HUES64 (cell line): ENCODE results near the gene CATSPERE. TPM values are rescaled to one million over a fixed set of nuclear protein-coding genes. Genes with fewer than 3 reads are reported as not detected.

ENCODE experiments used
- H3K27ac ChIP-seq: 2 replicates; pipeline ENCODE4 v1.7.0; 2013; ENCODE audit warnings: low read depth, low read length, inconsistent platforms
- H3K27me3 ChIP-seq: 2 replicates; pipeline ENCODE4 v1.6.1; 2013; ENCODE audit warnings: mild to moderate bottlenecking, low read length; ENCODE audit not compliant: insufficient read depth
- H3K36me3 ChIP-seq: 2 replicates; pipeline ENCODE4 v1.6.1; 2013; ENCODE audit warnings: mild to moderate bottlenecking, low read length; ENCODE audit not compliant: insufficient read depth
- H3K4me1 ChIP-seq: 2 replicates; pipeline ENCODE4 v1.6.1; 2013; ENCODE audit warnings: mild to moderate bottlenecking, low read length, moderate library complexity; ENCODE audit not compliant: insufficient read depth
- H3K4me3 ChIP-seq: 2 replicates; pipeline ENCODE4 v1.5.1; 2013; ENCODE audit warnings: mild to moderate bottlenecking, low read length, moderate library complexity
- H3K9ac ChIP-seq: 2 replicates; pipeline ENCODE4 v1.6.1; 2013; ENCODE audit warnings: mild to moderate bottlenecking, low read depth, low read length
- H3K9me3 ChIP-seq: 2 replicates; pipeline ENCODE4 v1.6.1; 2013; ENCODE audit warnings: low read depth, low read length; ENCODE audit not compliant: insufficient read depth
- WGBS: fragments of 150-250, 120-280 bp; methylation state at CpG from one replicate; pipeline ENCODE4 v1.1.7; 2013; ENCODE audit warnings: missing lambda C conversion rate; 5-methylcytosine and 5-hydroxymethylcytosine counted together
- polyA plus RNA-seq, 2 experiments: library from polyadenylated mRNA; stranded (reverse); fragments of 50-300 nt; gene quantifications; one replicate each; pipeline ENCODE4 v1.2.3, GENCODE V29; 2013

CATSPERE gene
- polyA plus RNA-seq (2013, experiment 1 of 2), result not detected
- not detected for polyA plus RNA-seq (2013, experiment 2 of 2)

DNA sequence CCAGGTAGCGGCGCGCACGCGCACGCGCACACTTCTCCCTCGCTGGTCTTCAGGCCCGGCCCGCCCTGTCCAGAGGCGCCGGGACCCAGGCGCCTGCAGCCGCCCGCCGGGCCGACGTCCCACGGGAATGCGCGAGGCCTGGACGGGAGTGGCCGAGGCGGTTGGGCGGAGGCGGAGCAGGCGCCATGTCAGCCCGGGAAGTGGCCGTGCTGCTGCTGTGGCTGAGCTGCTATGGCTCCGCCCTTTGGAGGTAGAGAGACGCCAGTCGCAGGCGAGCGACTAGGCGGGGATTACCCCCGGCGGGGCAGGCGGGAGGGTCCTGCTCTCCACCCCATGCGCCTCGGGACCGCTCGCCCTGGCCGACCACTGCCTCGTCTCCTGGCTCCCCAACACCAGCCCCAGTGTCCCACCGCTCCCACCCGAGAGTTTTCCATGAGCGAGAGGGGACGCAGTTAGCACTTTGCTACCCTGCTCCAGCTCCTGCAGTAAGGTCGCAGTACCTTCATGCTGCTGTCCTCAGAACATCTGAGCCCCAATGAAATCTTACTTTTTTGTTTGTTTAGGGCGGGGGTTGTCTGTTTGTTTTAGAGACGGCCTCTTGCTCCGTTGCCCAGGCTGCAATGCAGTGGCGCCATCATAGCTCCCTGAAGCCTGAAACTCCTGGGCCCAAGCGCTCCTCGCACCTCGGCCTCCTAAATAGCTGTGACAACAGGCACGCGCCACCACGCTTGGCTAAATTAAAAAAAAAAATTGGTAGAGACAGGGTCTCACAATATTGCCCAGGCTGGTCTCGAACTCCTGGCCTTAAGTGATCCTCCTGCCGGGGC, at the start of gene CATSPERE:
Gene CATSPERE, plus strand, starts transcription at position 29 of the 827 bp plus-strand sequence. Its CDS starts 157 bp downstream, at position 186.
- Histone ChIP-seq H3K9ac (peak within 1 kb of the TSS; percentile 74), H3K4me1 (peaks cover under 1% of the 10 kb centered on the region), H3K27me3 (no peaks in the 10 kb centered on the region), H3K27ac (peak within 1 kb of the TSS; percentile 70), H3K36me3 (no peaks in the 10 kb centered on the region), H3K4me3 (peak within 1 kb of the TSS; percentile 55), H3K9me3 (peaks cover 12% of the 10 kb centered on the region; the same call in 1 of the 2 replicates)
- WGBS, result 95% methylated on average over 61 of the region's 61 CpGs

DNA sequence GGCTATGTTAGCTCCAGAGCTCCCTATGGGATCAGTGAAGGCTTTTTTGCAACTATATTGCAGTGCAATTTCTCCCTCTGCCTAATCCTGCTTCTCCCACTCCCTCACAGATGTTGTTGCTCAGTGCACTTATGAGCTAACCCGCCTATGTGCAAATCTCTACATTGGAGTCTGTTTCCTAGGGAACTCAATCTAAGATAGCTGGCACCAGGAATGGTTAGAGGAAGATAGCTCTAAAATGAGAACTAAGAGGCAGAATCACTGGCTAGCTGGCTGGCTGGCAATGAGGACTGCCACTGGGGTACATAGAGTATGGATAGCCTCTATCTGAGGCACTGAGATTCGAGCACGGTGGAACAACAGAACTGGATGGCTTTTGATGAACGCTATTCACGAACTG, 48.9 kb upstream of the CATSPERE start:
- 96% methylated on average over 5 of the region's 5 CpGs for WGBS
- H3K9me3 ChIP-seq, result no peaks in the 10 kb centered on the region
- H3K4me1 ChIP-seq, result peaks cover 13% of the 10 kb centered on the region
- H3K27ac ChIP-seq, result no peak overlapping the region
- peaks cover 97% of the 10 kb centered on the region for H3K36me3 ChIP-seq
- H3K9ac ChIP-seq, result no peak overlapping the region
- H3K27me3 ChIP-seq, result no peaks in the 10 kb centered on the region
- no peak overlapping the region for H3K4me3 ChIP-seq

GRCh38 chr1:244413736-244414135, 47.3 kb upstream of the CATSPERE start:
- Histone ChIP-seq H3K9me3 (no peaks in the 10 kb centered on the region), H3K9ac (no peak overlapping the region), H3K4me3 (no peak overlapping the region), H3K27me3 (no peaks in the 10 kb centered on the region), H3K4me1 (peaks cover 13% of the 10 kb centered on the region), H3K36me3 (peaks cover 97% of the 10 kb centered on the region), H3K27ac (no peak overlapping the region)
- 95% methylated on average over 3 of the region's 3 CpGs for WGBS

DNA sequence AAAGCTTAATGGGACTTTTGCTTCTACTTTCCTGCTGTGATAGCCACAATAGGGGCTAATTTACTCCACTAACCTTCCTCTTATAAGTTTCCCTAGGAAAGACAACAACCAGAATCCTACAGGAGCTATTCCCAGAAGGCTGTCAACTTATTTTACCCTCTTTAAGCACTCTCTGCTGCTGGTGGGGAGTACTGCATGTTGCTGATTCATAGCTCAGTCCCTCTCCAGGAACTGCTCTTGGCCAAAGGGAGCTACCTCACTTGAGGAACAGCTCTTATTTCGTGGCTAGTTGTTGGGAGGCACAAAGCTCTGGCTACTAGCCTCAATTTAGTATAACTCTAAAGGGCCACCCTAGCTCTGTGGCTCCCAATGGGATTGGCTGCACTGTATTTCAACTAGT, 46.5 kb upstream of the CATSPERE start:
- H3K27ac ChIP-seq, result no peak overlapping the region
- no peak overlapping the region for H3K4me3 ChIP-seq
- H3K4me1 ChIP-seq, result peaks cover 10% of the 10 kb centered on the region
- 85% methylated on average over 1 of the region's 1 CpG for WGBS
- no peak overlapping the region for H3K9ac ChIP-seq
- H3K9me3 ChIP-seq, result no peaks in the 10 kb centered on the region
- H3K36me3 ChIP-seq, result peaks cover 98% of the 10 kb centered on the region
- H3K27me3 ChIP-seq, result no peaks in the 10 kb centered on the region

GRCh38 chr1:244419024-244419423, 42.0 kb upstream of the CATSPERE start:
- Histone ChIP-seq H3K9ac (no peak overlapping the region), H3K27ac (no peak overlapping the region), H3K4me3 (no peak overlapping the region), H3K27me3 (no peaks in the 10 kb centered on the region), H3K9me3 (no peaks in the 10 kb centered on the region), H3K36me3 (peaks cover 99% of the 10 kb centered on the region), H3K4me1 (peaks cover 4% of the 10 kb centered on the region; the same call in 1 of the 2 replicates)
- 94% methylated on average over 4 of the region's 4 CpGs for whole genome bisulfite sequencing

- H3K9me3 ChIP-seq, result no peaks in the 10 kb centered on the region
- peaks cover 88% of the 10 kb centered on the region for H3K36me3 ChIP-seq
- WGBS, result 100% methylated on average over 1 of the region's 1 CpG
- no peaks in the 10 kb centered on the region for H3K4me1 ChIP-seq
- no peak overlapping the region for H3K27ac ChIP-seq
- no peaks in the 10 kb centered on the region for H3K27me3 ChIP-seq
- no peak overlapping the region for H3K4me3 ChIP-seq
- H3K9ac ChIP-seq, result no peak overlapping the region
Observed at GRCh38 chr1:244422174-244422573, 38.9 kb upstream of the CATSPERE start.

GRCh38 chr1:244424649-244425334, 36.3 kb upstream of the CATSPERE start:
- Histone ChIP-seq H3K4me1 (no peaks in the 10 kb centered on the region), H3K27me3 (no peaks in the 10 kb centered on the region), H3K4me3 (no peak overlapping the region), H3K27ac (no peak overlapping the region), H3K9ac (no peak overlapping the region), H3K36me3 (peaks cover 70% of the 10 kb centered on the region), H3K9me3 (no peaks in the 10 kb centered on the region)
- WGBS, result 95% methylated on average over 2 of the region's 2 CpGs

DNA sequence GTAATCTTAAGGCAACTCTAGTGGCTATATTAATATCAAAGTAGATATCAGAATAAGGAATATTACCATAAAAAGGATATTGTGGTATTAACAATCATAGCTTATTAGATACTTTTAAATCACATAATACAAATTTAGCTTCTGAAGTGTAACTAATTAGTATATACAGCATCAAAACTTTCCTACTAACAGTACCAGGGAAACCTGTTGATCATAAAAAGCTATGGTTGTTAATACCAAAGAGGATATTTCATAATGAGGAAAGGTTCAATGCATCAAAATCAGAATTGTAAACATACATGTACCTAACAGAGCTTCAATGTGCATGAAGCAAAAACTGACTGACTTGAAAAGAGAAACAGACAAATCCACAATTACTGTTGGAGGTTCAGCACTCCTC, 33.4 kb upstream of the CATSPERE start:
- H3K9ac ChIP-seq, result no peak overlapping the region

GRCh38 chr1:244429818-244430217, 31.3 kb upstream of the CATSPERE start:
- Histone ChIP-seq H3K27me3 (no peaks in the 10 kb centered on the region), H3K9me3 (no peaks in the 10 kb centered on the region), H3K27ac (no peak overlapping the region), H3K4me1 (no peaks in the 10 kb centered on the region), H3K36me3 (peaks cover 65% of the 10 kb centered on the region), H3K4me3 (no peak overlapping the region), H3K9ac (no peak overlapping the region)
- WGBS, result 100% methylated on average over 2 of the region's 3 CpGs

More for the DNA sequence above, 33.4 kb upstream of the CATSPERE start:
- Histone ChIP-seq H3K4me1 (no peaks in the 10 kb centered on the region), H3K27me3 (no peaks in the 10 kb centered on the region), H3K36me3 (peaks cover 67% of the 10 kb centered on the region), H3K27ac (no peak overlapping the region), H3K9me3 (no peaks in the 10 kb centered on the region), H3K4me3 (no peak overlapping the region)

- Histone ChIP-seq H3K4me3 (no peak overlapping the region), H3K9me3 (no peaks in the 10 kb centered on the region), H3K27me3 (no peaks in the 10 kb centered on the region), H3K4me1 (no peaks in the 10 kb centered on the region), H3K36me3 (peaks cover 64% of the 10 kb centered on the region), H3K9ac (no peak overlapping the region), H3K27ac (no peak overlapping the region)
Observed at GRCh38 chr1:244431166-244431565, 29.9 kb upstream of the CATSPERE start.

DNA sequence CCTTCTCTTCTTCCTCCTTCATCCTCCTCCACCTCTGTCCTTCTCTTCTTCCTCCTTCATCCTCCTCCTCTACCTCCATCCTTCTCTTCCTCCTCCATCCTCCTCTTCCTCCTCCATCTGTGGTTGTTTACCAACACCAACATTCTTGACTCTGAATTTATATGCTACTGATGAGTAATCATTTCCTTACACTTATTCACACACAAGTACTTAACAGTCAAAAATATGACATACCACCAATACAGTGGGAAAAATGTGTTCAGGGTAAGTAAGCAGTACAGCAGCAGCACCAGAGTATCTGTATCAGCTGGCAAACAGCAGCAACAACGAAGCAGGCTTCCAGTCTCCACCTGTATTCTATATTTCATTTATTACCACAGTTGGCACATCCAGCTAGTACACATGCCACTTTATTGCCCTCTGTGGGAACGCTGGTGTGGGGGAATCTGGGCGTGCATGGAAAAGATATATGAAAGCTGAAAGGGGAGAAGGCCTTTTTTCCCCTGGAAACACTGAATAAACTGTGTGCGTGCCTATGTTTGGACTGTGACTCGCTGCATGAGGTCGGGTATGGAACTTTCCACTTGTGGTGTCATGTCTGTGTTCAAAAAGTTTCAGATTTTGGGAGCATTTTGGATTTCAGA, 25.4 kb upstream of the CATSPERE start:
- Histone ChIP-seq H3K27ac (no peak overlapping the region), H3K9me3 (no peaks in the 10 kb centered on the region), H3K27me3 (no peaks in the 10 kb centered on the region), H3K9ac (no peak overlapping the region), H3K36me3 (peaks cover 67% of the 10 kb centered on the region), H3K4me3 (no peak overlapping the region), H3K4me1 (peaks cover 13% of the 10 kb centered on the region)
- WGBS, result 93% methylated on average over 6 of the region's 6 CpGs
